Epithelial cell of proximal tubule (primary cell): Measurements from ENCODE around the gene KRTAP1-4. TPM values are rescaled to one million over a fixed set of nuclear protein-coding genes. Genes with fewer than 3 reads are reported as not detected.
A peak's percentile ranks its signal among the peaks of the same experiment; 100 is the strongest.
"Not testable (repeated sequence)": the region's sequence is repeated elsewhere in the genome, so short reads cannot be mapped to it uniquely, and the experiment has no call there.

Source experiments
- DNase-seq: peaks from one replicate; pipeline ENCODE4 v3.0.0-alpha.2; 2011; ENCODE audit warnings: low read depth
- H3K4me3 ChIP-seq: 2 replicates; pipeline ENCODE4 v1.5.1; 2011; ENCODE audit warnings: low read depth, mild to moderate bottlenecking, low read length
- total RNA-seq: library from RNA; depleted of rRNA; stranded (reverse); fragments of >200 nt; gene quantifications from 2 replicates; pipeline ENCODE4 v1.2.3, GENCODE V29; 2015
- TF ChIP-seq, protein P1 (sequence below): conservative IDR thresholded peaks from 2 replicates; pipeline ENCODE4 v1.5.1; 2012; ENCODE audit warnings: low read depth, mild to moderate bottlenecking, low read length

Gene KRTAP1-4
- total RNA-seq, 1 donor from 2014 or later = not detected

DNA sequence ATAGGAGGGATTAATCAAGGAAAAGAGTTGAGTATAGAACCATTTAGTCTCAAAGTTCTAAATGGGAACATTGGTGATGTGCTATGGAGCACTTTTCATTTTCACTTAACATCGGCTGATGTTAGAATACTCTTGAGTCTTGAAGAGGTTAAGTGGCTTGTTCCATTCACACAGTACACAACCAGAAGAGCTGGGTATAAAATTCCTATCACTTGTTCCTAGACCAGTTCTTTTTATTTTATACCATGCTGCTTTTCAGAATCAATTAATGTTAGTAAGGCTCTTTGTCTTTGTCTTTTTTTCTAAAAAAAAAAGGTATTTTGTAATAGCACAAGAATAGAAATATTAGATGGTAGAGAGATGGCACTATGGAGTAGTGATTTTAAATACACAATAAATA lies 13.0 kb upstream of the KRTAP1-4 start:
- DNase-seq = no peak
- H3K4me3 ChIP-seq = no peak overlapping the region
- TF ChIP-seq, protein P1, sequence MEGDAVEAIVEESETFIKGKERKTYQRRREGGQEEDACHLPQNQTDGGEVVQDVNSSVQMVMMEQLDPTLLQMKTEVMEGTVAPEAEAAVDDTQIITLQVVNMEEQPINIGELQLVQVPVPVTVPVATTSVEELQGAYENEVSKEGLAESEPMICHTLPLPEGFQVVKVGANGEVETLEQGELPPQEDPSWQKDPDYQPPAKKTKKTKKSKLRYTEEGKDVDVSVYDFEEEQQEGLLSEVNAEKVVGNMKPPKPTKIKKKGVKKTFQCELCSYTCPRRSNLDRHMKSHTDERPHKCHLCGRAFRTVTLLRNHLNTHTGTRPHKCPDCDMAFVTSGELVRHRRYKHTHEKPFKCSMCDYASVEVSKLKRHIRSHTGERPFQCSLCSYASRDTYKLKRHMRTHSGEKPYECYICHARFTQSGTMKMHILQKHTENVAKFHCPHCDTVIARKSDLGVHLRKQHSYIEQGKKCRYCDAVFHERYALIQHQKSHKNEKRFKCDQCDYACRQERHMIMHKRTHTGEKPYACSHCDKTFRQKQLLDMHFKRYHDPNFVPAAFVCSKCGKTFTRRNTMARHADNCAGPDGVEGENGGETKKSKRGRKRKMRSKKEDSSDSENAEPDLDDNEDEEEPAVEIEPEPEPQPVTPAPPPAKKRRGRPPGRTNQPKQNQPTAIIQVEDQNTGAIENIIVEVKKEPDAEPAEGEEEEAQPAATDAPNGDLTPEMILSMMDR = no peak

DNA sequence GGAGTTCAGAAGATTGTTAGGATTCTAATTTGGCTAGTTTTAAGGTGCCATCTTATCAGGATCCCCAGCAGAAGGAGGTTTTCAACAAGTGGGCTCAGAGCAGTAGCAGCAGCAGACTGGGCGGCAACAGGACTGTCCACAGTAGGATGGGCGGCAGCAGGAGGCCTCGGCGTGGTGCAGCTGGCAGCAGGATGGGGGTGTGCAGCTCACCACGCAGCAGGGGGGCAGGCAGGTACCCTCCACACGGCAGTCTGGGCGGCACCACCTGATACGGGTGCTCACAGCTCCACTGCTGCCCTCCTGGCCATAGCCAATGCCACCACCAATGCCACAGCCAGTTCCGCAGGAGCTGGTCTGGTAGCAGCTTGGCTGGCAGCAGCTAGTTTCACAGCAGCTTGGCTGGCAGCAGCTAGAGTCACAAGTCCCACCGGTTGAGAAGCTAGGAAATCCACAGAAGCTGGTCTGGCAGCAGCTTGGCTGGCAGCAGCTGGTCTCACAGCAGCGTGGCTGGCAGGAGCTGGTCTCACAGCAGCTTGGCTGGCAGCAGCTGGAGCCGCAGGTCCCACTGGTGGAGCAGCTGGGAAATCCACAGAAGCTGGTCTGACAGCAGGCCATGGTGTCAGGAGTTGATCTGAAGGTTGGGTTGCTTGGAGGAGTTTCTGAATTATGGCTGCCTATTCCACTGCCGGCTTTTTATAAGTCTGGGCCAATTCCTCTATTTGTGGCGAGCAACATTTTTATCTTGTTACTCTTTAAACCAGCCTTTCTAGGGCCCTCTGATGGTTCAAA lies 11.0 kb upstream of the KRTAP1-4 start, which contains the start of gene KRTAP1-1:
Gene KRTAP1-1 (minus strand): TSS at position 668 of the 789 bp plus-strand sequence. CDS start 53 bp downstream, at position 615.
- not testable (repeated sequence) for DNase-seq

DNA sequence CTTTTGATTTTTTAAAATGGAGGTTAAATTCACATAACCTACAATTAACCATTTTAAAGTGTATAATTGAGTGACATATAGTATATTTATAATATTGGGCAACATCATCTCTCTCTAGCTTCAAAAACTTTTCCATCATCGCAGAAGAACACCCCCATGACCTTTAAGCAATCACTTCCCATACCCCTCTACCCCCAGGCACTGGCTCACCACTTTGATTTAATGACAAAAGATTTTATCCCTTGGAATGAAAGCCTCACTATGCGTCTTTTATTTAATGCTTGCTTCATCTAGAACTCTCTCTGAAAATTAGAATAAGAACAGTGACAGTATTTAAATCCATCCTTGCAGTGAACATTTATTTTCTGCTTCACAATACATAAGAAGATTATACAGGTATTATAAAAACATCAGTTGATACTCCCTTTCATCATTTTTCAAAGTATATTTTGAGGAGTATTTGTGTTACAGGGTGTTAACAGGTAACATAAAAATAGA lies 7.9 kb upstream of the KRTAP1-4 start:
- TF ChIP-seq, protein P1 = no peak
- no peak overlapping the region for H3K4me3 ChIP-seq
- no peak for DNase-seq

More for the DNA sequence above, 11.0 kb upstream of the KRTAP1-4 start, which contains the start of gene KRTAP1-1:
- not testable (repeated sequence) for H3K4me3 ChIP-seq
- TF ChIP-seq, protein P1 = peak; percentile 14

DNA sequence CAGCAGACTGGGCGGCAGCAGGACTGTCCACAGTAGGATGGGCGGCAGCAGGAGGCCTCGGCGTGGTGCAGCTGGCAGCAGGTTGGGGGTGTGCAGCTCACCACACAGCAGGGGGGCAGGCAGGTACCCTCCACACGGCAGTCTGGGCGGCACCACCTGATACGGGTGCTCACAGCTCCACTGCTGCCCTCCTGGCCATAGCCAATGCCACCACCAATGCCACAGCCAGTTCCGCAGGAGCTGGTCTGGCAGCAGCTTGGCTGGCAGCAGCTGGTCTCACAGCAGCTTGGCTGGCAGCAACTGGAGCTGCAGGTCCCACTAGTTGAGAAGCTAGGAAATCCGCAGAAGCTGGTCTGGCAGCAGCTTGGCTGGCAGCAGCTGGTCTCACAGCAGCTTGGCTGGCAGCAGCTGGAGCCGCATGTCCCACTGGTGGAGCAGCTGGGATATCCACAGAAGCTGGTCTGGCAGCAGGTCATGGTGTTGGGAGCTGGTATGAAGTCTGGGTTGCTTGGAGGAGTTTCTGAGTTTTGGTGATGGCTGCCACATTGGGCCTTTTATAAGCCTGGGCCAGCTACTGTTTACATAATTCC lies 4.4 kb upstream of the KRTAP1-4 start, which contains the start of gene KRTAP1-3:
Gene KRTAP1-3 (minus strand): TSS at position 529 of the 590 bp plus-strand sequence. CDS start 53 bp downstream, at position 476.
- DNase-seq, H3K4me3 ChIP-seq: not testable (repeated sequence)

DNA sequence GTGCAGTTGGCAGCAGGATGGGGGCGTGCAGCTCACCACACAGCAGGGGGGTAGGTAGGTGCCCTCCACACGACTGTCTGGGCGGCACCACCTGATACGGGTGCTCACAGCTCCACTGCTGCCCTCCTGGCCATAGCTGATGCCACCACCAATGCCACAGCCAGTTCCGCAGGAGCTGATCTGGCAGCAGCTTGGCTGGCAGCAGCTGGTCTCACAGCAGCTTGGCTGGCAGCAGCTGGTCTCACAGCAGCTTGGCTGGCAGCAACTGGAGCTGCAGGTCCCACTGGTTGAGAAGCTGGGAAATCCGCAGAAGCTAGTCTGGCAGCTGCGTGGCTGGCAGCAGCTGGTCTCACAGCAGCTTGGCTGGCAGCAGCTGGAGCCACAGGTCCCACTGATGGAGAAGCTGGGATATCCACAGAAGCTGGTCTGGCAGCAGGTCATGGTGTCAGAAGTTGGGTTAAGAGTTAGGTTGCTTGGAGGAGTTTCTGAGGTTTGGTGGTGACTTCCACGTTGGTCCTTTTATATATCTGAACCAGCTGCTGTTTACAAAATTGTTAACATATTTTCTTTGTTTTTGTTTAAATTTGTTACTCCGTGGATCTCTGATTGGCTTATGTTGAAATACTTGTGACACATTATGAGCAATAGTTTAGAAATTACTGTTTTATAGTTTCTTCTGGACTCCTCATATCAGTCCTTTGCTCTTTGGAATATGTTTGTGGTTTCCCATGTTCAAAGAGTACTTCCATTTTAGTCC lies 3.1 kb downstream of the KRTAP1-4 start, which contains the start of gene KRTAP1-5:
Gene KRTAP1-5 (minus strand): TSS at position 494 of the 757 bp plus-strand sequence. CDS start 53 bp downstream, at position 441.
- no peak within 1 kb of the TSS for H3K4me3 ChIP-seq
- TF ChIP-seq, protein P1 = no peak
- no peak for DNase-seq

DNA sequence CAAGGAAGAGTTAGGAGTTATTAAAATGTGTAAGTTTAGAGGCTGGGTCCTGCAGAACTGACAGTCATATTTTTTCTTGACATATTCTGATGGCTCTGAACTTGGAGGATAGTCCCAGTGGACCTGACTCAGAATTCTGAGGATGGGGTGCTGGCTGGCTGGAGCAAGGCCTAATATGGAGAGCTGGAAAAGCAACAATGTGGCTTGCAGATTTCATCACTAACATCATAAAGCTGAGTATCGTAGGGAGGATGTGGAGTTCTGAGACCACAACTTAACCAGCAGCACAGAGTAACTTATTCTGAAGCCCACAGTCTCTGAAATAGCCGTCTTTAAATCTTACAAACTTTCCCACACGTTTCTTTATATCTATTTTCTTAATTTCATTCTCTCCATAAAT lies 5.3 kb downstream of the KRTAP1-4 start:
- TF ChIP-seq, protein P1 = no peak
- no peak for DNase-seq
- no peak overlapping the region for H3K4me3 ChIP-seq
